IMR-90 (cell line): ENCODE measurements around the gene PRR23C. TPM values are rescaled to one million over a fixed set of nuclear protein-coding genes. Genes with fewer than 3 reads are reported as not detected.

Experiments
- ATAC-seq: fragments of 200-7000 bp; cut with Tn5 transposase; 2 replicates; pipeline ENCODE4 v1.9.1; 2020; ENCODE audit warnings: low read depth, mild to moderate bottlenecking, moderate library complexity
- BruUV-seq: library from RNA; stranded (reverse); fragments of 400-500 nt; replicated peaks from 2 replicates; lab custom pipeline; 2021; lab: Mats Ljungman, UMichigan
- CTCF ChIA-PET: fragments of 300-600 bp; formaldehyde crosslinking; extraction: SDS; loops from one replicate; lab custom pipeline; 2021; ENCODE audit warnings: antibody characterized with exemption; lab: Yijun Ruan, JAX
- POLR2A ChIA-PET: fragments of 300-600 bp; sonication (Branson Sonifier 250); formaldehyde crosslinking; loops from one replicate; lab custom pipeline; 2022; ENCODE audit warnings: antibody characterized with exemption; ENCODE audit not compliant: unreplicated experiment; lab: Charles Lee
- DNase-seq: peaks from one replicate; pipeline ENCODE4 v3.0.0; 2013
- H2AFZ ChIP-seq: replicated peaks from 2 replicates; pipeline ENCODE3; 2013; ENCODE audit warnings: low read length, mild to moderate bottlenecking; ENCODE audit not compliant: poor library complexity
- H2AK5ac ChIP-seq: 2 replicates; pipeline ENCODE4 v1.6.1; 2013; ENCODE audit warnings: low read depth, low read length, inconsistent platforms
- H2AK9ac ChIP-seq: replicated peaks from 2 replicates; pipeline ENCODE3; 2013; ENCODE audit warnings: mild to moderate bottlenecking, low read depth, low read length, moderate library complexity; ENCODE audit not compliant: poor library complexity
- H2BK120ac ChIP-seq: 2 replicates; pipeline ENCODE4 v1.6.1; 2013; ENCODE audit warnings: low read depth, low read length, inconsistent platforms
- H2BK15ac ChIP-seq: 3 replicates; pipeline ENCODE4 v1.6.1; 2013; ENCODE audit warnings: low read depth, low read length, inconsistent platforms
- H2BK20ac ChIP-seq: 2 replicates; pipeline ENCODE4 v1.6.1; 2013; ENCODE audit warnings: low read depth, mild to moderate bottlenecking, inconsistent platforms, low read length, moderate library complexity
- H2BK5ac ChIP-seq: 2 replicates; pipeline ENCODE4 v1.6.1; 2013; ENCODE audit warnings: mild to moderate bottlenecking, low read depth, low read length, inconsistent platforms; ENCODE audit not compliant: poor library complexity, severe bottlenecking
- H3K14ac ChIP-seq: replicated peaks from 2 replicates; pipeline ENCODE4 v1.6.1; 2013; ENCODE audit warnings: low read depth, low read length, inconsistent platforms
- H3K18ac ChIP-seq: 2 replicates; pipeline ENCODE4 v1.6.1; 2013; ENCODE audit warnings: low read depth, low read length, control low read depth
- H3K23ac ChIP-seq: 2 replicates; pipeline ENCODE4 v1.6.1; 2013; ENCODE audit warnings: low read depth, low read length, inconsistent platforms
- H3K27ac ChIP-seq: 2 replicates; pipeline ENCODE4 v1.5.1; 2013; ENCODE audit warnings: mild to moderate bottlenecking, control low read depth, low read length; ENCODE audit not compliant: insufficient read depth
- H3K27me3 ChIP-seq: 2 replicates; pipeline ENCODE4 v1.6.1; 2013; ENCODE audit warnings: low read length; ENCODE audit not compliant: control insufficient read depth, insufficient read depth
- H3K36me3 ChIP-seq: 2 replicates; pipeline ENCODE4 v1.6.1; 2013; ENCODE audit warnings: low read length, mixed read lengths; ENCODE audit not compliant: control insufficient read depth, insufficient read depth
- H3K4ac ChIP-seq: 2 replicates; pipeline ENCODE4 v1.6.1; 2013; ENCODE audit warnings: low read depth, low read length, inconsistent platforms
- H3K4me1 ChIP-seq: 2 replicates; pipeline ENCODE4 v1.6.1; 2013; ENCODE audit warnings: low read length, mixed read lengths; ENCODE audit not compliant: control insufficient read depth, insufficient read depth
- H3K4me2 ChIP-seq: 2 replicates; pipeline ENCODE4 v1.6.1; 2013; ENCODE audit warnings: low read depth, mild to moderate bottlenecking, control low read depth, low read length, moderate library complexity
- H3K4me3 ChIP-seq: 2 replicates; pipeline ENCODE4 v1.5.1; 2013; ENCODE audit warnings: low read depth, mild to moderate bottlenecking, control low read depth, low read length, moderate library complexity; ENCODE audit not compliant: insufficient read depth
- H3K56ac ChIP-seq: 2 replicates; pipeline ENCODE4 v1.6.1; 2013; ENCODE audit warnings: low read length, inconsistent platforms; ENCODE audit not compliant: insufficient read depth; ENCODE audit errors: extremely low read depth
- H3K79me1 ChIP-seq, 2 experiments: 2 replicates each; pipeline ENCODE4 v1.6.1; 2013; ENCODE audit warnings: low read length in 2 of 2, inconsistent platforms in 1 of 2, low read depth in 1 of 2
- H3K9ac ChIP-seq: 2 replicates; pipeline ENCODE4 v1.6.1; 2013; ENCODE audit warnings: low read depth, low read length, control low read depth
- H3K9me1 ChIP-seq: 2 replicates; pipeline ENCODE4 v1.6.1; 2013; ENCODE audit warnings: low read length, inconsistent platforms; ENCODE audit not compliant: insufficient read depth
- H3K9me3 ChIP-seq: 2 replicates; pipeline ENCODE4 v1.6.1; 2013; ENCODE audit warnings: low read length; ENCODE audit not compliant: control insufficient read depth, insufficient read depth
- H4K20me1 ChIP-seq: 2 replicates; pipeline ENCODE4 v1.6.1; 2013; ENCODE audit warnings: low read length, inconsistent platforms; ENCODE audit not compliant: insufficient read depth
- H4K5ac ChIP-seq: 2 replicates; pipeline ENCODE4 v1.6.1; 2013; ENCODE audit warnings: mild to moderate bottlenecking, low read depth, low read length, control low read depth
- H4K8ac ChIP-seq, 2 experiments: 2 replicates each; pipeline ENCODE4 v1.6.1; 2013; ENCODE audit warnings: low read depth in 2 of 2, low read length in 2 of 2, control low read depth in 1 of 2, inconsistent platforms in 1 of 2
- H4K91ac ChIP-seq: 2 replicates; pipeline ENCODE4 v1.6.1; 2013; ENCODE audit warnings: low read depth, low read length, inconsistent platforms; ENCODE audit not compliant: insufficient read depth
- MAZ ChIP-seq: IDR thresholded peaks from 2 replicates; pipeline ENCODE4 v1.6.1; 2012; ENCODE audit warnings: low read depth, mild to moderate bottlenecking, low read length, improper control_type of control experiment, moderate library complexity, borderline replicate concordance
- WGBS, 2 experiments: methylation state at CpG; one replicate each; pipeline versions ENCODE4 v1.1.5 to v1.1.7; 2013; ENCODE audit warnings: missing lambda C conversion rate in 2 of 2; ENCODE audit not compliant: insufficient read length in 1 of 2; ENCODE audit errors: extremely low coverage in 2 of 2; 5-methylcytosine and 5-hydroxymethylcytosine counted together
- dilution Hi-C: fragments of 300-500 bp; cut with HindIII; formaldehyde crosslinking; loops from one replicate; pipeline ENCODE4 v1.14.3; 2018; ENCODE audit warnings: low sequenced_read_pairs; ENCODE audit not compliant: unreplicated experiment
- in situ Hi-C: fragments of 300-500 bp; cut with MboI; formaldehyde crosslinking; loops from 3 replicates; pipeline ENCODE4 v1.14.3; 2019; ENCODE audit warnings: low sequenced_read_pairs, inconsistent platforms, mixed read lengths
- intact Hi-C: fragments of 100-400 bp; cut with micrococcal nuclease; formaldehyde crosslinking; loops from 2 replicates; pipeline ENCODE4 v1.10.0; 2022
- polyA plus RNA-seq, 3 experiments: library from polyadenylated mRNA; depleted of rRNA; stranded (reverse); fragments of >200 nt; gene quantifications; 2 replicates each; pipeline ENCODE4 v1.2.3, GENCODE V29; 2012; ENCODE audit warnings: low replicate concordance in 1 of 3
- total RNA-seq: library from RNA; depleted of rRNA; stranded (reverse); fragments of >200 nt; gene quantifications from 2 replicates; pipeline ENCODE4 v1.2.3, GENCODE V29; 2012

The PRR23C gene
- total and polyA plus RNA-seq, 2 of the 4 experiments (the other 2 are of a cell fraction) = not detected

DNA sequence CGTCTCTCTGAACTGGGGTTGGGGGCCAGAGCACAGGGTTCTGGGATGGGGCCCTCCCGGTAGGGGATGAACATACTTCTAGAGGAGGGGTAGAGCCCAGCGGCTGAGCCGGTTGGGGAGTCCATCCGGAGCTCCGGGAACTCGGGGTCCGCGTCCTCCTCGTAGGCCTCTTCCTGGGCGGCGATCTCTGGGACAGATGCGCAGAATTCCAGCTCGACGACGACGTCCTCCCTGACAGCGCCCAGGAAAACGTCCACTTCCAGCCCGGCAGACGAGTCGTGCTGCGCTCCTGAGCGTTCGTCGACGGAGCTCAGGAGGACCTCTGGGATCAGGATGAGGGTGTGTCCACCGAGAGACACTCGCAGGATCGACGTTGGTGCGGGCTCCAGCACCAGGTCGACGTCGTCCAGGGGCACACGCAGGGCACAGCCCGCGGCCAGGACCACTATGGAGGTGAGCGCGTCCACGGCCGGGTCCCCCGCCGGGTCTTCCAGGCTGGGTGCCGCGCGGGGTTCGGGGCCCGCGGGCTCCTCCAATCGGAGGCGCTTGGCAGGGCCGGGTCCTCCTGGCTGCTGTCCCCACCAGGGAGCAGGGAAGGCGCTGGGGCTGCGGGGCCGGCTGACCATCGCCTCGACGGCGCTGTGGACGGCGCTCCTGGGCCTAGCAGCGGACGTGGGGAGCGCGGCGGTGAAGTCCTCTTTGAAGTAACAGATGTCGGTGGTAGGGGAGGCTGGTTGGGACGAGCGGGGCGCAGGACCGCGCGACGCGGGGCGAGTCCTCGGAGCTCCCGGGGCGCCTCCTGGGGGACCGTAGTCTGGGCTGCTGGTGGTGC lies 24.4 kb downstream of the PRR23C start:
- in situ Hi-C loops (no loop called here), dilution Hi-C loops (no loop called here), intact Hi-C loops (no loop called here)
- Histone ChIP-seq H3K23ac (no peak overlapping the region), H4K5ac (no peak overlapping the region), H4K20me1 (no peaks in the 10 kb centered on the region), H3K36me3 (no peaks in the 10 kb centered on the region), H2AFZ (no peak overlapping the region), H2BK20ac (no peak overlapping the region), H2BK15ac (no peak overlapping the region), H3K79me1 (no peaks in the 10 kb centered on the region), H4K91ac (no peak overlapping the region), H2BK120ac (no peak overlapping the region), H3K9me3 (peaks cover 5% of the 10 kb centered on the region; the same call in 1 of the 2 replicates), H3K4me1 (no peaks in the 10 kb centered on the region), H3K4ac (no peak overlapping the region), H3K27ac (no peak overlapping the region), H3K4me3 (no peak overlapping the region), H3K9me1 (no peaks in the 10 kb centered on the region), H2AK5ac (no peak overlapping the region), H2BK5ac (no peak overlapping the region), H3K27me3 (no peaks in the 10 kb centered on the region), H3K18ac (no peak overlapping the region), H3K14ac (no peak overlapping the region), H4K8ac (no peak overlapping the region), H3K9ac (no peak overlapping the region), H2AK9ac (no peak overlapping the region), H3K56ac (no peak overlapping the region), H3K4me2 (no peak overlapping the region)
- no peak for ATAC-seq
- no TSS peak for BruUV-seq
- no peak for DNase-seq
- CTCF ChIA-PET = no interaction called here
- TF ChIP-seq MAZ = no peak
- POLR2A ChIA-PET = no interaction called here
- 61% methylated on average over 40 of the region's 81 CpGs; no CpG with 5 or more reads in 1 of the 2 experiments for WGBS, 2 experiments
